B cell (primary cell): ENCODE data around the gene TLCD3B. TPM values are rescaled to one million over a fixed set of nuclear protein-coding genes. Genes with fewer than 3 reads are reported as not detected.

Source experiments
- ATAC-seq: fragments of 200-7000 bp; cut with Tn5 transposase; one replicate; pipeline ENCODE4 v1.10.0; 2021; ENCODE audit warnings: low read depth, mild to moderate bottlenecking, moderate number of reproducible peaks, moderate library complexity
- CTCF ChIA-PET: fragments of 350-600 bp; sonication (Branson Sonifier 250); formaldehyde crosslinking; loops from one replicate; lab custom pipeline; 2021; ENCODE audit warnings: antibody characterized with exemption, inconsistent platforms; lab: Charles Lee
- POLR2A ChIA-PET: fragments of 350-600 bp; sonication (Branson Sonifier 250); formaldehyde crosslinking; loops from one replicate; lab custom pipeline; 2021; ENCODE audit warnings: antibody characterized with exemption; lab: Charles Lee
- DNase-seq: peaks from one replicate; pipeline ENCODE4 v3.0.0; 2013
- H2AFZ ChIP-seq: 2 replicates; pipeline ENCODE4 v1.6.1; 2012; ENCODE audit warnings: mild to moderate bottlenecking, low read depth, low read length; ENCODE audit not compliant: insufficient read depth, poor library complexity, severe bottlenecking
- H3K27ac ChIP-seq, 2 donors: 1 replicate in 1 of 2; 2 replicates in 1 of 2; pipeline ENCODE4 v1.5.1; 2012 to 2013; ENCODE audit warnings: low read length in 2 of 2, mild to moderate bottlenecking in 2 of 2, moderate library complexity in 1 of 2
- H3K27me3 ChIP-seq, 4 experiments: fragments of 200-600 bp in 1 of 4; sonication (generic) in 1 of 4; replicated peaks in 1 of 4; 1 replicate in 2 of 4; 2 replicates in 2 of 4; pipeline versions ENCODE4 v1.6.1 to v1.7.0; 2013 to 2016; ENCODE audit warnings: low read length in 3 of 4, mild to moderate bottlenecking in 2 of 4, mixed read lengths in 1 of 4, moderate library complexity in 1 of 4; ENCODE audit not compliant: insufficient read depth in 4 of 4, control insufficient read depth in 3 of 4; ENCODE audit errors: control extremely low read depth in 1 of 4
- H3K36me3 ChIP-seq, 2 experiments: replicated peaks in 1 of 2; 1 replicate in 1 of 2; 2 replicates in 1 of 2; pipeline versions ENCODE4 v1.6.1 to v1.7.1; 2013; ENCODE audit warnings: low read length in 1 of 2; ENCODE audit not compliant: insufficient read depth in 2 of 2, control insufficient read depth in 1 of 2; ENCODE audit errors: control extremely low read depth in 1 of 2, extremely low read depth in 1 of 2
- H3K4me1 ChIP-seq, 2 donors: fragments of 200-600 bp in 1 of 2; sonication (generic) in 1 of 2; 1 replicate in 1 of 2; 2 replicates in 1 of 2; pipeline versions ENCODE4 v1.5.1 to v1.6.1; 2013 to 2017; ENCODE audit warnings: low read length in 2 of 2; ENCODE audit not compliant: control insufficient read depth in 2 of 2, insufficient read depth in 2 of 2
- H3K4me2 ChIP-seq: replicated peaks from 2 replicates; pipeline ENCODE3; 2012; ENCODE audit warnings: mild to moderate bottlenecking, low read depth, low read length; ENCODE audit not compliant: poor library complexity, severe bottlenecking
- H3K4me3 ChIP-seq, 5 experiments: fragments of 200-600 bp in 1 of 5; sonication (generic) in 1 of 5; 1 replicate in 3 of 5; 2 replicates in 2 of 5; pipeline versions ENCODE4 v1.5.1 to v1.7.0; 2011 to 2016; ENCODE audit warnings: low read length in 4 of 5, mild to moderate bottlenecking in 4 of 5, low read depth in 2 of 5, control low read depth in 1 of 5, moderate library complexity in 1 of 5; ENCODE audit not compliant: insufficient read depth in 1 of 5; ENCODE audit errors: control extremely low read depth in 1 of 5, extremely low read depth in 1 of 5
- H3K79me2 ChIP-seq: fragments of 200-600 bp; sonication (generic); one replicate; pipeline ENCODE4 v1.6.0; 2016; ENCODE audit warnings: low read length; ENCODE audit not compliant: control insufficient read depth, insufficient read depth
- H3K9ac ChIP-seq: fragments of 200-600 bp; sonication (generic); 2 replicates; pipeline ENCODE4 v1.6.1; 2017; ENCODE audit warnings: mild to moderate bottlenecking, low read length, moderate library complexity
- H3K9me3 ChIP-seq, 3 donors: one replicate each; pipeline versions ENCODE4 v1.6.1 to v1.7.1; 2013; ENCODE audit warnings: low read length in 2 of 3; ENCODE audit not compliant: control insufficient read depth in 2 of 3, insufficient read depth in 1 of 3; ENCODE audit errors: control extremely low read depth in 1 of 3
- H4K20me1 ChIP-seq: 2 replicates; pipeline ENCODE4 v1.6.0; 2012; ENCODE audit warnings: mild to moderate bottlenecking, low read length; ENCODE audit not compliant: insufficient read depth, control insufficient read depth, poor library complexity, severe bottlenecking
- H3K27ac Mint-ChIP-seq: one replicate; pipeline ENCODE4 v1.8.0; 2021; ENCODE audit warnings: mixed read lengths
- H3K27me3 Mint-ChIP-seq: one replicate; pipeline ENCODE4 v1.8.0; 2021; ENCODE audit warnings: mixed read lengths
- H3K4me1 Mint-ChIP-seq: one replicate; pipeline ENCODE4 v1.8.0; 2021; ENCODE audit warnings: mixed read lengths
- H3K4me3 Mint-ChIP-seq: one replicate; pipeline ENCODE4 v1.8.0; 2021; ENCODE audit warnings: mixed read lengths
- H3K9me3 Mint-ChIP-seq: one replicate; pipeline ENCODE4 v1.8.0; 2022; ENCODE audit warnings: mixed read lengths; ENCODE audit not compliant: insufficient read depth
- CTCF ChIP-seq: fragments of 200-600 bp; IDR thresholded peaks from one replicate; pipeline ENCODE4 v1.8.0; 2022; ENCODE audit warnings: antibody characterized with exemption, mild to moderate bottlenecking
- EZH2 ChIP-seq: IDR thresholded peaks from 2 replicates; pipeline ENCODE4 v1.6.1; 2012; ENCODE audit warnings: borderline replicate concordance, low read depth, mild to moderate bottlenecking, moderate library complexity, low read length; ENCODE audit not compliant: insufficient read depth, poor library complexity, severe bottlenecking
- WGBS: methylation state at CpG from one replicate; pipeline ENCODE4 v1.1.5; 2013; ENCODE audit warnings: missing lambda C conversion rate; ENCODE audit not compliant: insufficient coverage; 5-methylcytosine and 5-hydroxymethylcytosine counted together
- intact Hi-C: fragments of 100-400 bp; cut with micrococcal nuclease; formaldehyde crosslinking; loops from one replicate; pipeline ENCODE4 v1.10.0; 2022
- polyA plus RNA-seq: library from polyadenylated mRNA; depleted of rRNA; stranded (reverse); fragments of >200 nt; gene quantifications from 2 replicates; pipeline ENCODE4 v1.2.3, GENCODE V29; 2012
- total RNA-seq, 2 donors: library from RNA; stranded (reverse); fragments of 120-200 nt in 1 of 2; gene quantifications; 1 replicate in 1 of 2; 2 replicates in 1 of 2; pipeline versions ENCODE4 v1.2.3 to v1.2.4, GENCODE V29; 2013 to 2022

Gene TLCD3B
- total and polyA plus RNA-seq, 2 donors (not counting 1 experiment from before 2014, with no cell fraction given): not detected

- TF ChIP-seq EZH2 (no peak), CTCF (no peak)
- Histone ChIP-seq H3K4me1 (peaks cover 5 to 12% of the 10 kb centered on the region in 2 donors), H3K9ac (peak overlapping the region; percentile 68), H4K20me1 (no peaks in the 10 kb centered on the region), H3K27ac (peak overlapping the region in 1 of 2 donors; percentile 5), H3K9me3 (no peaks in the 10 kb centered on the region), H3K4me2 (peak overlapping the region; percentile 97), H3K27me3 (peaks cover 0 to 3% (median 0%) of the 10 kb centered on the region in 4 experiments), H3K79me2 (peaks cover 3% of the 10 kb centered on the region), H3K4me3 (peak overlapping the region; percentile 9 to 70 (median 63)), H3K36me3 (no peaks in the 10 kb centered on the region), H2AFZ (peak overlapping the region; percentile 83)
- CTCF ChIA-PET: interaction anchor here (0.7 to 1.7 kb wide), 3 partner anchors 13 to 90 kb away, joined by 3 to 5 read pairs (median 4); no protein-coding TSS in a partner anchor
- intact Hi-C loops: loop anchor here (1.0 kb wide), 3 partner anchors 12 to 190 kb away; partner anchors contain the start of genes ALDOA and CDIPT
- H3K4me1 Mint-ChIP-seq: peaks cover 13% of the 10 kb centered on the region
- ATAC-seq (peak; percentile 19), DNase-seq (no peak)
- H3K27ac Mint-ChIP-seq: peak overlapping the region; percentile 64
- no peaks in the 10 kb centered on the region for H3K27me3 Mint-ChIP-seq
- POLR2A ChIA-PET: interaction anchor here (0.6 to 1.0 kb wide), 2 partner anchors 12 to 123 kb away, joined by 3 to 8 read pairs; partner anchors contain the start of gene ALDOA
- WGBS: 14% methylated on average over 18 of the region's 19 CpGs
- H3K9me3 Mint-ChIP-seq: no peaks in the 10 kb centered on the region
- H3K4me3 Mint-ChIP-seq: peak overlapping the region; percentile 87
Observed at GRCh38 chr16:30053376-30054015, 22.4 kb upstream of the TLCD3B start.
